ENCODE measurements around the gene OR8D4. TPM values are rescaled to one million over a fixed set of nuclear protein-coding genes. Genes with fewer than 3 reads are reported as not detected.

The OR8D4 gene
- total RNA-seq, 1 donor from 2014 or later: not detected

DNA sequence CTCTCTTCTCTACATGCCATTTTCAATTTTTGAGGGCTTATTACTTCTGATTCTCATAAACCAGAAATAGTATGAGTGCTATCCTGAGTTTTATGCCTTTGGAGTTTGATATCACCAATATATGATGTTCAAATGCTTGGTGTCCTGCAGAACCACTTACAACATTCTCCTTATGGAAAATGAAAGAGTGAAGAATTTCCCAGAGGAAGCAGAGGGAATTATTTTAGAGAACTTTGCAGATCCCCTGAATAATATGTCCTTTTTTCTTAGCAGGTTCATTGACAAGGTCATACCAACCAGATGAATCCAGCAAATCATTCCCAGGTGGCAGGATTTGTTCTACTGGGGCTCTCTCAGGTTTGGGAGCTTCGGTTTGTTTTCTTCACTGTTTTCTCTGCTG, 37.4 kb downstream of the OR8D4 start, which contains the start of gene OR4D5:
TSS of gene OR4D5 (plus strand) at position 301 of the 400 bp plus-strand sequence. CDS start at position 301, 0 bp downstream.
- peaks cover 3% of the 10 kb centered on the region for H3K9me3 ChIP-seq (ENCODE audit: insufficient read depth, low read depth, low read length)
- no peak for DNase-seq (ENCODE audit: low read depth)
- Mint-ChIP-seq H3K4me3 (ENCODE audit: unreplicated experiment) (no peak within 1 kb of the TSS), H3K9me3 (ENCODE audit: unreplicated experiment) (no peaks in the 10 kb centered on the region), H3K36me3 (ENCODE audit: low read depth, unreplicated experiment) (no peaks in the 10 kb centered on the region), H3K27me3 (ENCODE audit: low read depth, unreplicated experiment) (no peaks in the 10 kb centered on the region), H3K4me1 (ENCODE audit: low read depth, unreplicated experiment) (no peaks in the 10 kb centered on the region), H3K27ac (ENCODE audit: unreplicated experiment) (no peak within 1 kb of the TSS)
- no peak within 1 kb of the TSS for H3K27ac ChIP-seq (ENCODE audit: low read depth, low read length)
- H3K79me2 ChIP-seq (ENCODE audit: insufficient read depth, low read length): no peaks in the 10 kb centered on the region
- H3K4me3 ChIP-seq (ENCODE audit: insufficient read depth, low read depth, low read length): no peak within 1 kb of the TSS
- H2AFZ ChIP-seq (ENCODE audit: low read depth, low read length): no peak within 1 kb of the TSS
- H4K20me1 ChIP-seq (ENCODE audit: insufficient read depth, low read length): no peaks in the 10 kb centered on the region
- H3K4me2 ChIP-seq (ENCODE audit: low read length): no peak within 1 kb of the TSS
- no peak for FAIRE-seq
- H3K36me3 ChIP-seq (ENCODE audit: insufficient read depth, low read length): no peaks in the 10 kb centered on the region
- H3K9ac ChIP-seq (ENCODE audit: low read length): no peak within 1 kb of the TSS
- H3K27me3 ChIP-seq (ENCODE audit: insufficient read depth, low read length): no peaks in the 10 kb centered on the region
- no peak for TF ChIP-seq EZH2 (IDR thresholded peaks at IDR 0.05; ENCODE audit: insufficient read depth, low read length)
- TF ChIP-seq, protein P1, sequence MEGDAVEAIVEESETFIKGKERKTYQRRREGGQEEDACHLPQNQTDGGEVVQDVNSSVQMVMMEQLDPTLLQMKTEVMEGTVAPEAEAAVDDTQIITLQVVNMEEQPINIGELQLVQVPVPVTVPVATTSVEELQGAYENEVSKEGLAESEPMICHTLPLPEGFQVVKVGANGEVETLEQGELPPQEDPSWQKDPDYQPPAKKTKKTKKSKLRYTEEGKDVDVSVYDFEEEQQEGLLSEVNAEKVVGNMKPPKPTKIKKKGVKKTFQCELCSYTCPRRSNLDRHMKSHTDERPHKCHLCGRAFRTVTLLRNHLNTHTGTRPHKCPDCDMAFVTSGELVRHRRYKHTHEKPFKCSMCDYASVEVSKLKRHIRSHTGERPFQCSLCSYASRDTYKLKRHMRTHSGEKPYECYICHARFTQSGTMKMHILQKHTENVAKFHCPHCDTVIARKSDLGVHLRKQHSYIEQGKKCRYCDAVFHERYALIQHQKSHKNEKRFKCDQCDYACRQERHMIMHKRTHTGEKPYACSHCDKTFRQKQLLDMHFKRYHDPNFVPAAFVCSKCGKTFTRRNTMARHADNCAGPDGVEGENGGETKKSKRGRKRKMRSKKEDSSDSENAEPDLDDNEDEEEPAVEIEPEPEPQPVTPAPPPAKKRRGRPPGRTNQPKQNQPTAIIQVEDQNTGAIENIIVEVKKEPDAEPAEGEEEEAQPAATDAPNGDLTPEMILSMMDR (IDR thresholded peaks at IDR 0.05; ENCODE audit: insufficient read depth, low read depth, low read length): no peak
- no peaks in the 10 kb centered on the region for H3K4me1 ChIP-seq (ENCODE audit: insufficient read depth, low read length)

DNA sequence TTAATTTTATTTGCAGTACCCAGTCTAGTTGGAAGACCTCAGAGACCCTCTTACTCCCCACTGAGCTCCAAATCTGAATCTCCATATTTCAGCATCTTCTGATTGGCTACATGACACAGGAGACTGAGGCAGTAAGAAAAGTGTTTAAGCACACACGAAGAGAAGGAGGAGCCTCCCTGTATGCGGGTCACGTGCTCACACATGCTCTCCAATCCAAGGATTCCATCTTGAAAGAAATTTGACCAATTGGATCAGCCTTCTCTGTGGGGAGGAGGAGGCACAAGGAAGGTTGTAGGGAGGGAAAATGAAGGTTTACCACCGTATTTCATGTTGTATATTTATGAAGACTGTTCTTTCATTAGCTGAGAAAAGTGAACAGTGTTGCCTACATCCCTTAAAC, 40.4 kb downstream of the OR8D4 start:
- FAIRE-seq (no peak), DNase-seq (ENCODE audit: low read depth) (no peak)
- Histone ChIP-seq H3K4me3 (ENCODE audit: insufficient read depth, low read depth, low read length) (no peak overlapping the region), H2AFZ (ENCODE audit: low read depth, low read length) (no peak overlapping the region), H3K27me3 (ENCODE audit: insufficient read depth, low read length) (no peaks in the 10 kb centered on the region), H3K79me2 (ENCODE audit: insufficient read depth, low read length) (no peaks in the 10 kb centered on the region), H3K9ac (ENCODE audit: low read length) (no peak overlapping the region), H3K36me3 (ENCODE audit: insufficient read depth, low read length) (no peaks in the 10 kb centered on the region), H3K4me2 (ENCODE audit: low read length) (no peak overlapping the region), H4K20me1 (ENCODE audit: insufficient read depth, low read length) (no peaks in the 10 kb centered on the region), H3K27ac (ENCODE audit: low read depth, low read length) (no peak overlapping the region), H3K9me3 (ENCODE audit: insufficient read depth, low read depth, low read length) (peaks cover 3% of the 10 kb centered on the region), H3K4me1 (ENCODE audit: insufficient read depth, low read length) (no peaks in the 10 kb centered on the region)
- TF ChIP-seq, protein P1 (IDR thresholded peaks at IDR 0.05; ENCODE audit: insufficient read depth, low read depth, low read length): no peak
- no peak for TF ChIP-seq EZH2 (IDR thresholded peaks at IDR 0.05; ENCODE audit: insufficient read depth, low read length)
- no peak overlapping the region for H3K27ac Mint-ChIP-seq (ENCODE audit: unreplicated experiment)
- H3K9me3 Mint-ChIP-seq (ENCODE audit: unreplicated experiment): no peaks in the 10 kb centered on the region
- H3K36me3 Mint-ChIP-seq (ENCODE audit: low read depth, unreplicated experiment): no peaks in the 10 kb centered on the region
- no peaks in the 10 kb centered on the region for H3K27me3 Mint-ChIP-seq (ENCODE audit: low read depth, unreplicated experiment)
- H3K4me1 Mint-ChIP-seq (ENCODE audit: low read depth, unreplicated experiment): no peaks in the 10 kb centered on the region
- H3K4me3 Mint-ChIP-seq (ENCODE audit: unreplicated experiment): no peak overlapping the region

DNA sequence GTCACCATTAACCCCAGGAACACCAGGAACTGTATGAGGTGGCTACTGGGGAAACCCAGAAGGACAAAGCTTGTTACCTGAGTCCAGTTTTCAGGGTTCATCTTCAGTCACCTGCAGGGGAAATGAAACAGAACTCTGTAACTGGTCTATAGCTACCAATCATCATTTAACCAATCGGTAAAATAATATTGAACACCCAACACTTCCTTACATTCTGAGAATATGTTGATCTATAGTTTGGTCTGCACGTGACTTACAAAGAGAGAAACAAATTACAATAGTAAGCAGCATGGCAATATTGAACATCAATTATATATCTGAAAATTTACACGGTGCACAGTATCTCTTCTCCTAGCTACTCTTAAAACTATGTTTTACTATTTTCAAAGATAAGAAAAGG, 41.8 kb downstream of the OR8D4 start, which contains the start of gene OR6T1:
TSS of gene OR6T1 (minus strand) at position 101 of the 400 bp plus-strand sequence. CDS start at position 101, 0 bp downstream.
- Mint-ChIP-seq H3K4me3 (ENCODE audit: unreplicated experiment) (no peak within 1 kb of the TSS), H3K27ac (ENCODE audit: unreplicated experiment) (no peak within 1 kb of the TSS), H3K9me3 (ENCODE audit: unreplicated experiment) (no peaks in the 10 kb centered on the region), H3K27me3 (ENCODE audit: low read depth, unreplicated experiment) (no peaks in the 10 kb centered on the region), H3K36me3 (ENCODE audit: low read depth, unreplicated experiment) (no peaks in the 10 kb centered on the region), H3K4me1 (ENCODE audit: low read depth, unreplicated experiment) (no peaks in the 10 kb centered on the region)
- peaks cover 3% of the 10 kb centered on the region for H3K9me3 ChIP-seq (ENCODE audit: insufficient read depth, low read depth, low read length)
- H3K4me1 ChIP-seq (ENCODE audit: insufficient read depth, low read length): no peaks in the 10 kb centered on the region
- H3K9ac ChIP-seq (ENCODE audit: low read length): no peak within 1 kb of the TSS
- no peak within 1 kb of the TSS for H3K4me2 ChIP-seq (ENCODE audit: low read length)
- FAIRE-seq: no peak
- no peak within 1 kb of the TSS for H3K4me3 ChIP-seq (ENCODE audit: insufficient read depth, low read depth, low read length)
- no peak for DNase-seq (ENCODE audit: low read depth)
- H4K20me1 ChIP-seq (ENCODE audit: insufficient read depth, low read length): no peaks in the 10 kb centered on the region
- H2AFZ ChIP-seq (ENCODE audit: low read depth, low read length): no peak within 1 kb of the TSS
- TF ChIP-seq EZH2 (IDR thresholded peaks at IDR 0.05; ENCODE audit: insufficient read depth, low read length): no peak
- TF ChIP-seq, protein P1 (IDR thresholded peaks at IDR 0.05; ENCODE audit: insufficient read depth, low read depth, low read length): no peak
- H3K27ac ChIP-seq (ENCODE audit: low read depth, low read length): no peak within 1 kb of the TSS
- no peaks in the 10 kb centered on the region for H3K79me2 ChIP-seq (ENCODE audit: insufficient read depth, low read length)
- H3K27me3 ChIP-seq (ENCODE audit: insufficient read depth, low read length): no peaks in the 10 kb centered on the region
- no peaks in the 10 kb centered on the region for H3K36me3 ChIP-seq (ENCODE audit: insufficient read depth, low read length)

All from astrocyte (in vitro differentiated cells and primary cell).